ENCODE results near the gene RPL21.

- TF ChIP-seq CTCF (IDR thresholded peaks at IDR 0.05) (no peak), POLR2A (IDR thresholded peaks at IDR 0.05) (no peak)
These were observed 48.2 kb upstream of the RPL21 start for GRCh38 chr13:27203186-27203585.

Data from right lobe of liver (tissue), 4 donors.